Ascending aorta (tissue), 2 donors: ENCODE results near the gene RSPRY1. TPM values are rescaled to one million over a fixed set of nuclear protein-coding genes. Genes with fewer than 3 reads are reported as not detected.

Source experiments
- DNase-seq, 2 donors: peaks; one replicate each; pipeline ENCODE4 v3.0.0-alpha.2; 2019; ENCODE audit warnings: low spot score in 2 of 2
- H3K27ac ChIP-seq, 2 donors: fragments of 200-600 bp; sonication (generic); one replicate each; pipeline ENCODE4 v1.5.1; 2016 to 2017; ENCODE audit warnings: mild to moderate bottlenecking in 1 of 2
- H3K27me3 ChIP-seq: fragments of 200-600 bp; sonication (generic); one replicate; pipeline ENCODE4 v1.5.1; 2017
- H3K36me3 ChIP-seq, 2 donors: fragments of 200-600 bp; sonication (generic); one replicate each; pipeline ENCODE4 v1.5.1; 2016
- H3K4me1 ChIP-seq, 2 donors: fragments of 200-600 bp; sonication (generic); one replicate each; pipeline ENCODE4 v1.5.1; 2016 to 2017; ENCODE audit warnings: mild to moderate bottlenecking in 1 of 2
- H3K4me3 ChIP-seq, 2 donors: fragments of 200-600 bp; sonication (generic); one replicate each; pipeline ENCODE4 v1.5.1; 2016 to 2017; ENCODE audit warnings: mild to moderate bottlenecking in 1 of 2
- H3K9me3 ChIP-seq, 2 donors: fragments of 200-600 bp; sonication (generic); one replicate each; pipeline ENCODE4 v1.5.1; 2016
- intact Hi-C: fragments of 100-400 bp; cut with DNase I; formaldehyde crosslinking; loops from one replicate; pipeline ENCODE4 v1.15.1; 2023
- total RNA-seq: library from RNA; depleted of rRNA; stranded (reverse); fragments of >200 nt; gene quantifications from one replicate; pipeline ENCODE4 v1.1.0, GENCODE V29; 2016
- TF ChIP-seq, protein P1 (sequence below), 3 experiments: fragments of 200-600 bp in 2 of 3; fragments of 450-650 bp in 1 of 3; sonication (generic) in 2 of 3; IDR thresholded peaks; one replicate each; pipeline ENCODE4 v1.5.1; 2016 to 2019; ENCODE audit warnings: antibody characterized with exemption in 3 of 3, mild to moderate bottlenecking in 1 of 3, moderate library complexity in 1 of 3

Gene RSPRY1
- total RNA-seq, 1 donor from 2014 or later: 29.3 TPM

DNA sequence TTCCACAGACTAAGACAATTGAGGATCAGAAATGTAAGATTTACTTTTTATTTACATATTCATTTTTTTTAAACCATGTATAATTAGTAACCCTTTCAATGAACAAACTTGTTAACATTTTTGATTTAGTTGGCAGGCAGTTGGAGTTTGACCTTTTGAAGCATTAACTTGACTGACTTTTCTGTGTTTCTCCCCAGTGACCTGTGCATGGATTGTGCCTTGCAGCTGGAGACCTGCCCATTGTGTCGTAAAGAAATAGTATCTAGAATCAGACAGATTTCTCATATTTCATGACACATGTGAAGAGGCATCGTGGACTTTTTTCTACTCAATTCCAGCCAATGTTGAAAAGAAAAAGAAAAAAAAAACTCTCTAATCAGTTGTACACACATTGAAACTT is 52.6 kb downstream of the RSPRY1 start:
- TF ChIP-seq, protein P1, sequence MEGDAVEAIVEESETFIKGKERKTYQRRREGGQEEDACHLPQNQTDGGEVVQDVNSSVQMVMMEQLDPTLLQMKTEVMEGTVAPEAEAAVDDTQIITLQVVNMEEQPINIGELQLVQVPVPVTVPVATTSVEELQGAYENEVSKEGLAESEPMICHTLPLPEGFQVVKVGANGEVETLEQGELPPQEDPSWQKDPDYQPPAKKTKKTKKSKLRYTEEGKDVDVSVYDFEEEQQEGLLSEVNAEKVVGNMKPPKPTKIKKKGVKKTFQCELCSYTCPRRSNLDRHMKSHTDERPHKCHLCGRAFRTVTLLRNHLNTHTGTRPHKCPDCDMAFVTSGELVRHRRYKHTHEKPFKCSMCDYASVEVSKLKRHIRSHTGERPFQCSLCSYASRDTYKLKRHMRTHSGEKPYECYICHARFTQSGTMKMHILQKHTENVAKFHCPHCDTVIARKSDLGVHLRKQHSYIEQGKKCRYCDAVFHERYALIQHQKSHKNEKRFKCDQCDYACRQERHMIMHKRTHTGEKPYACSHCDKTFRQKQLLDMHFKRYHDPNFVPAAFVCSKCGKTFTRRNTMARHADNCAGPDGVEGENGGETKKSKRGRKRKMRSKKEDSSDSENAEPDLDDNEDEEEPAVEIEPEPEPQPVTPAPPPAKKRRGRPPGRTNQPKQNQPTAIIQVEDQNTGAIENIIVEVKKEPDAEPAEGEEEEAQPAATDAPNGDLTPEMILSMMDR (IDR thresholded peaks at IDR 0.05): no peak
- H3K9me3 ChIP-seq: no peaks in the 10 kb centered on the region
- DNase-seq: no peak
- no peaks in the 10 kb centered on the region for H3K27me3 ChIP-seq
- intact Hi-C loops: no loop called here
- H3K4me3 ChIP-seq: no peak overlapping the region
- no peaks in the 10 kb centered on the region for H3K4me1 ChIP-seq
- H3K27ac ChIP-seq: no peak overlapping the region
- H3K36me3 ChIP-seq: peaks cover 39 to 54% of the 10 kb centered on the region in 2 donors

DNA sequence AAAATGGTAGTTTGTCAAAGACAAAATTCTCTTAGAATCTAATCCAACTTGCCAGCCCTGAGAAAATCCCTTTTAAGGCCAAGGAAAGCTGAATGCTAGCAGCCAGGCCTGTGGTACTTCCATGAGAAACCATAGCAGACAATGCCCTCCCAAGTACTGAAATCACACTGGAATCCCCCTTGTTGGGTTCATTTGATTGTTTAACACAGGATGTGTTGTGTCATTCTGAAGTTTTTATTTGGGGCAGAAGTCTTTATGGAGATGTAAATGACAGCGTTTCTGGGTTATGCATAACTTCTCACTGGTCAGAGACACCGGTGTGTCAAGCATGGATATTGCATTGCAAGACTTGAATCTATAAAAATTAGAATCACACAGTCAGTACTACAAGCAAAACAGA is 53.0 kb downstream of the RSPRY1 start:
- Histone ChIP-seq H3K27me3 (no peaks in the 10 kb centered on the region), H3K36me3 (peaks cover 37 to 50% of the 10 kb centered on the region in 2 donors), H3K4me1 (no peaks in the 10 kb centered on the region), H3K27ac (no peak overlapping the region), H3K9me3 (no peaks in the 10 kb centered on the region), H3K4me3 (no peak overlapping the region)
- no peak for DNase-seq
- TF ChIP-seq, protein P1 (IDR thresholded peaks at IDR 0.05): no peak
- intact Hi-C loops: no loop called here

DNA sequence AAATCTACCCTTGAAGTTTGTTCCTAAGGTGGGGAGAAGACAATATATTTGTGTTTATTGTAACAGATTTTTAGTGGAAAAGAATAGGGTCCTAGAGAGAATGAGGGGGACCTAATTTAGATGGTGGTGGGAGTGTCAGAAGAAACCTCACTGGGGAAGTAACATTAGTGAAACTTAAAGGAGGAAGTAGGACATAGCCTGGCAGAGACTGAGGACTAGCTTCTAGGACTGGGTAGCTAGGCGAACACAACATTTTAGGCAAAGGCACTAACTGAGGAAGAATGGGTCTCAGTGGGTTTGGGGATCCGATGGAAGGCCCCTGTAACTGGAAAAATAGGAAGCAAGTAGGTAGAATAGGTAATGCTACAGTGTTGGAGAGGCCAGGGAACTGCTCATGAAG is 54.7 kb downstream of the RSPRY1 start:
- no peak for DNase-seq
- peaks cover 0 to 5% of the 10 kb centered on the region in 2 donors for H3K4me1 ChIP-seq
- no peaks in the 10 kb centered on the region for H3K9me3 ChIP-seq
- no peak overlapping the region for H3K27ac ChIP-seq
- TF ChIP-seq, protein P1 (IDR thresholded peaks at IDR 0.05): no peak
- H3K27me3 ChIP-seq: no peaks in the 10 kb centered on the region
- intact Hi-C loops: loop anchor here (10.0 kb wide), 1 partner anchor 494 kb away; the partner anchor contains the start of gene KATNB1
- H3K4me3 ChIP-seq: no peak overlapping the region
- H3K36me3 ChIP-seq: peaks cover 30 to 33% of the 10 kb centered on the region in 2 donors

DNA sequence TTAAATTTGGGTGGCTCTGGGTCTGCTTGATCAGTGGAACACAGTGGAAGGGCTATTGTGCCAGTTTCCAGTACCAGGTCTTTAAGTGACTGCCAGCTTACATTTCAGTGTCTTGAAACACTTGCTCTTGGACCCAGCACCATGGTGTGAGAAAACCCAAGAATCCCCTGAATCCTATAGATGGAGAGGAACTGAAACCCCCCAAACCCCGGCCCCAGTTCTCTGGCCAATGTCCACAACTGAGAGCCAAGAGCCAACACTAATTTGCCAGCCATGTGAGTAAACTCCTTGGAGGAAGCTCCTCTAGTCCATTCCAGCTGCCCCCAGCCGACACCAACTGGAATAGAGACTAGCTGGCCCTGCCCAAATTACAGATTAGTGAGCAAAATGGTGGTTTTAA is 56.5 kb downstream of the RSPRY1 start:
- TF ChIP-seq, protein P1 (IDR thresholded peaks at IDR 0.05): no peak
- no peak for DNase-seq
- Histone ChIP-seq H3K4me1 (peaks cover 2 to 12% of the 10 kb centered on the region in 2 donors), H3K36me3 (peaks cover 21 to 24% of the 10 kb centered on the region in 2 donors), H3K9me3 (no peaks in the 10 kb centered on the region), H3K4me3 (no peak overlapping the region), H3K27ac (no peak overlapping the region), H3K27me3 (no peaks in the 10 kb centered on the region)
- intact Hi-C loops: loop anchor here (10.0 kb wide), 1 partner anchor 492 kb away; the partner anchor contains the start of gene KATNB1

DNA sequence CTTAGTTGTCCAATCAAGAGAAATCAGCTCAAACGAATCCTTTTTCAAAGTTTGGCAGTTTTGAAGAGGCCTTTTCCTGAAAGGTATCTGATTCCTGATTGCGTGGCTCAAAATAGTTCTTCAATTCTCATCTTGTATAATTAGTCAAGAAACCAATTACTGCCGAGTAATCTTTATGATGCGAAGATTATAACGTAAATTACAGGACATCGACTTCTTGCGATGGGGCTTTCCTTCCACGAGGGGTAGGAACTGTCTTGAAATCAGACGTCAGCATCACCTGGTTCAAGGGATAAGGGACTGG is 58.3 kb downstream of the RSPRY1 start:
- Histone ChIP-seq H3K9me3 (no peaks in the 10 kb centered on the region), H3K4me1 (peaks cover 2 to 12% of the 10 kb centered on the region in 2 donors), H3K36me3 (peaks cover 14 to 26% of the 10 kb centered on the region in 2 donors), H3K27me3 (no peaks in the 10 kb centered on the region), H3K27ac (peak overlapping the region; percentile 92 to 96), H3K4me3 (peak overlapping the region; percentile 79 to 81)
- no peak for DNase-seq
- TF ChIP-seq, protein P1 (IDR thresholded peaks at IDR 0.05): no peak
- intact Hi-C loops: loop anchor here (2.0 to 10.0 kb wide), 4 partner anchors 50 to 490 kb away; partner anchors contain the start of gene KATNB1
